ENCODE data around the gene NFATC3.
A peak's percentile ranks its signal among the peaks of the same experiment; 100 is the strongest.

DNA sequence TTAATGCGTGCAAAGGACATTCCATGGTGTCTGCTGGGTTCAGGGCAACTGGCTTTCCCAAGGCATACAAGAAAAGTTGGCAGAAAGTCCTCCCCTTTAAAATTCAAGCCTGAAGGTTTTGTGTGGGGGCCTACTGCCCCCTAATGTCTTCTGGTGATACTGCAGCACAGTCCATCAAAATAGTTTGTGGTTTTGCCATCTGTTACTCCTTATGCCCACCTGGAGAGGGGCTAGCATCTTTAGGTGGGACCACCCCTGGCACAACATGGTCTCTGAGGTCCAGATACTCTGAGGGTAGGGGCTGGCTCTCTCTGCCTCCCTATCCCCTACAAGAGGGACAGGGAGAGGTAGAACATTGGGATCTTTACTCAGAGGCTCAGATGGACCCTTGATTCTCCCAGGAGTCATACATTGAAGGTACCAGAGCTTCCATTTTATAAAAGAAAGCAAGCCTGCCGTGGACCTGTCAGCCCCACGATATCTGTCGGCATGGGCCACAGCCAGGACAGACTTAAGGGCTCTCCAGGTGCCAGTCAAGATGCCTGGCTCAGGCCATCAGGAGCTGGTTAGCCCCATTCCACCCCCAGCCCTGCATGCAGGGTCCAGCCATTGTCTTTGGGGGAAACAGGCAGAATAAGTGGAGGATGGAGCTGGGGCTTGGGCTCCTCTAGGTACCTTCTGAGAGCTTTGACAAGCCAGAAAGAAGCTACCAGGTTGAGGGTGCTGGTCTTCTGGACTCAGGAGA, 144.4 kb downstream of the NFATC3 start:
- no peak for TF ChIP-seq POLR2A (IDR thresholded peaks at IDR 0.05)
- TF ChIP-seq, protein P1, sequence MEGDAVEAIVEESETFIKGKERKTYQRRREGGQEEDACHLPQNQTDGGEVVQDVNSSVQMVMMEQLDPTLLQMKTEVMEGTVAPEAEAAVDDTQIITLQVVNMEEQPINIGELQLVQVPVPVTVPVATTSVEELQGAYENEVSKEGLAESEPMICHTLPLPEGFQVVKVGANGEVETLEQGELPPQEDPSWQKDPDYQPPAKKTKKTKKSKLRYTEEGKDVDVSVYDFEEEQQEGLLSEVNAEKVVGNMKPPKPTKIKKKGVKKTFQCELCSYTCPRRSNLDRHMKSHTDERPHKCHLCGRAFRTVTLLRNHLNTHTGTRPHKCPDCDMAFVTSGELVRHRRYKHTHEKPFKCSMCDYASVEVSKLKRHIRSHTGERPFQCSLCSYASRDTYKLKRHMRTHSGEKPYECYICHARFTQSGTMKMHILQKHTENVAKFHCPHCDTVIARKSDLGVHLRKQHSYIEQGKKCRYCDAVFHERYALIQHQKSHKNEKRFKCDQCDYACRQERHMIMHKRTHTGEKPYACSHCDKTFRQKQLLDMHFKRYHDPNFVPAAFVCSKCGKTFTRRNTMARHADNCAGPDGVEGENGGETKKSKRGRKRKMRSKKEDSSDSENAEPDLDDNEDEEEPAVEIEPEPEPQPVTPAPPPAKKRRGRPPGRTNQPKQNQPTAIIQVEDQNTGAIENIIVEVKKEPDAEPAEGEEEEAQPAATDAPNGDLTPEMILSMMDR (IDR thresholded peaks at IDR 0.05) = peak; percentile 70 to 87 (median 78)

Data from sigmoid colon (tissue), 3 donors.